T-helper 9 cell (primary cell): ENCODE data around the gene RAB31.
"Not testable (repeated sequence)": the region's sequence is repeated elsewhere in the genome, so short reads cannot be mapped to it uniquely, and the experiment has no call there.

Experiments
- DNase-seq: peaks from one replicate; pipeline ENCODE4 v3.0.0-alpha.2; 2020

The RAB31 gene

DNA sequence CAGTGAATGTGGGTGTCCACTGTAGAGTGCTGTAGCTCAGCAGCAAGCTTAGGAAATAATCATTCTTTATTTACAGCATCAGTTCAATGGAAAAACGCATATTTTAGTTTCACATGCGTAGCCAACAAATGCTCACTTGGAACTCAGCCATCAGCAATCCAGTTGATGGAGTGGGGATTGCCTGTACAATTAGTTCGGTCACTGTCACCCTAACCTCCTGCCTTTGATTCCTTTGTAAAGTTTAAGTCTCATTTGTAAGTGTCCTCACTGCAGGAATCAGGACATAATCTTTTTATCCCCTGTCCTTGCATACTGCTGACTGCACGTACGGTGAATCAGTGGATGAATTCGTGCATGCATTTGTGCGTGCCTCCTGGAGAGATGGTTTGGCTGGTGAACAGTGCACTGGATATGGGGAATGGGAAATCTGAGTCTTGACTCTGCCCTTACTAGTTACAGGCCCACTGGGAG, 55.9 kb downstream of the RAB31 start:
- no peak for DNase-seq

DNA sequence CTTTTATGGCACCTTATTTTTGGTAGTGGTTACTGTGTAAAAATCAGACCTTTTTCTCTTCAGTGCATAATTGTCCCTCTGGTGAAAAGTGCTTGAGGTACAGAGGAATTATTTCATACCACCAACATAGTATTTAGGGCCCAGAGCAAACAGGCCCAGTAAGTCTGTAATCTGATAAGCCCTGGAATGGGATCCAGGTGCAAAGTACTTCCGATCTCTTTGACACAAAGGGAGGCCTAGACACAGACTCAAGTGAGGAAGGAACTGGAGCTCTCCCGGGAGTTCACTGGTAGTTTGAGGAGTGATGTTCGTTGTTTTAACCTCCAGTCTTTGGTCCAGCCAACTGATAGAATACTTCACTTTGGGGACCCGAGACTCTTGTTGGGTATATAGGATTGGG, 57.4 kb downstream of the RAB31 start:
- no peak for DNase-seq

DNA sequence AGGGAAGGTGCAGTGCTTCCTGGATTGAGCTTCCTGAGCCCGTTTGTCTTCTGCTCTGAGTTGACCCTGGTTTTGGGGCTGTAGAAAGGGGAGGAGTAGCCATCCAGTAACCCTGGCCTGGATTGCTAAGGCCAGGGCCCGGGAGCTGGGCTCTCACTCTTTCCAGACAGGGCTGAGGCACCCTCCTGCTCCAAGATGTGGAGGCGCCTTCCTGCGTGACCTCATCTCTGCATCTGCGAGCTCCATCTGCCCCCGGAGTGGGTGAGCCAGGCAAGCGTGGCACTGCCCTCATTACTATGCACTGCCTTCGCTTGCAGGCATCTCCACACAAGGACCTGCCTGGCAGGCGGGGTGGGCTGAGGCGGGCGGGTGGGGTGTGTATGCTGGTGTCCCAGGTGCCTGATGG, 58.0 kb downstream of the RAB31 start:
- no peak for DNase-seq

DNA sequence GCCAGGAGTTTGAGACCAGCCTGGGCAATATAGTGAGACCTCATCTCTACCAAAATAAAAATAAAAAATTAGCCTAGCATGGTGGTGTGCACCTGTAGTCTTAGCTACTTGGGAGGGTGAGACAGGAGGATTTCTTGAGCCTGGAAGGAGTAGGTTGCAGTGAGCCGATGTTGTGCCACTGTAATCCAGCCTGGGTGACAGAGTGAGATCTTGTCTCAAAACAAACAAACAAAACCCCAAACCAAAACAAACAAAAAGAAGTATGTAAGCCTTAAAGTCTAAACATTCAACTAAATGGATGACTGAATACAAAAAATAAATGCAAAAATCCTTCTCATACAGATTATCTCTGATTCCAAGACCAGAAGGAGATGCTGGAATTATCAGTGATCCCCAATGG, 58.6 kb downstream of the RAB31 start:
- DNase-seq = no peak

DNA sequence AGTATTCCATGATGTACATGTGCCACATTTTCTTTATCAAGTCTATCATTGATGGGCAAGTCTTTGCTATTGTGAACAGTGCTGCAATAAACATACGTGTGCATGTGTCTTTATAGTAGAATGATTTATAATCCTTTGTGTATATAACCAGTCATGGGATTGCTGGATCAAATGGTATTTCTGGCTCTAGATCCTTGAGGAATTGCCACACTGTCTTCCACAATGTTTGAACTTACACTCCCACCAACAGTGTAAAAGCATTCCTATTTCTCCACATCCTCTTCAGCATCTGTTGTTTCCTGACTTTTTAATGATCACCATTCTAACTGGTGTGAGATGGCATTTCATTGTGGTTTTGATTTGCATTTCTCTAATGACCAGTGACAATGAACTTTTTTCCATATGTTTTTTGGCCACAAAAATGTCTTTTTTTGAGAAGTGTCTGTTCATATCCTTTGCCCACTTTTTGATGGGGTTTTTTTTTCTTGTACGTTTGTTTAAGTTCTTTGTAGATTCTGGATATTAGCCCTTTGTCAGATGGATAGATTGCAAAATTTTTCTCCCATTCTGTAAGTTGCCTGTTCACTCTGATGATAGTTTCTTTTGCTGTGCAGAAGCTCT, 60.1 kb downstream of the RAB31 start:
- DNase-seq = not testable (repeated sequence)

DNA sequence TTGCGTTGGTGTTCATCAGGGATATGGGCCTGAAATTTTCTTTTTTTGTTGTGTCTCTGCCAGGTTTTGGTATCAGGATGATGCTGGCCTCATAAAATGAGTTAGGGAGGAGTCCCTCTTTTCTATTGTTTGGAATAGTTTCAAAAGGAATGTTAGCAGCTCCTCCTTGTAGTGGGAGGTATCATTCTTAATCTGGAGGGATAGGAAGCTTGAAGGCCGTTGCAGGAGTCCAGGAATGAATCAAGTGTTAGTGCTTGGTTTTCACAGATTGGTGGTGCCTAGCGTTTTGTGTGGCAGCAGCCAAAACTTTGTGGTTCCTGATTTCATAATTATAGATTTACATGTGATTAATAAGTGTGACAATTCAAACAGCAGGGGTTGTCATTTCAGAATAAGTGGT, 62.0 kb downstream of the RAB31 start:
- not testable (repeated sequence) for DNase-seq

DNA sequence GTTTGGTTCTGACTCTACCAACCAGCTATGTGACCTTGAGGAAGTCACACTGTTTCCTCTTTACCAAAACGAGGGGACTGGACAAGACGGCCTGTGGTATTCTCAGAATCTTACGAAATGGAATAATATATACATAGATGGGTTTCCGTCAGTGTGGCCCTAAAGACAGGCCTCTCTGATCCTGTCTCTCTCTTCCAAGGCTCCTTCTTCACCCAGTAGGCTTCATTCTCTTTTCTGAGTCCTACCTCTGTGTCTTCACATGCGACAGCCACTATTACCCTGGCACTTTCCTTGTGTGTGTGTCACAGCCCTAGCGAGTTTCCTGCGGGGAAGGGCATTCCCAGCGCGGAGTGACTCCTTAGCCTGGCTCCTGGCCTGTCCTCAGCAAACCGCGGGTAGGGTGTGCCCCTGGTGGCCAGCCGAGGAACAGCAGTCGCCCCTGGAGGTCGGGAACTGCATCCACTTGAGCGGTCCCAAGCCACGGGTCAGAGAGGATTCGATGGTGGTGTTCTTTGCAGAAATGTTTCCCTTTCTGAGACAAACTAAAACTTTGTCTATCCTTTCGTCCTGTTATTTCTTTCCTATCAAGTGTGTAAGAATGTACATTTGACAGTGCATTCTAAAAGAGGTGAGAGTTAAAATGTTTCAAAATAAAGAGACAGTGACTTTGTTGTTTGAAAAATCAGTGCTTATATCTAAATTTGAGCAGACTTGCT, 63.3 kb downstream of the RAB31 start:
- peak; percentile 20 for DNase-seq

DNA sequence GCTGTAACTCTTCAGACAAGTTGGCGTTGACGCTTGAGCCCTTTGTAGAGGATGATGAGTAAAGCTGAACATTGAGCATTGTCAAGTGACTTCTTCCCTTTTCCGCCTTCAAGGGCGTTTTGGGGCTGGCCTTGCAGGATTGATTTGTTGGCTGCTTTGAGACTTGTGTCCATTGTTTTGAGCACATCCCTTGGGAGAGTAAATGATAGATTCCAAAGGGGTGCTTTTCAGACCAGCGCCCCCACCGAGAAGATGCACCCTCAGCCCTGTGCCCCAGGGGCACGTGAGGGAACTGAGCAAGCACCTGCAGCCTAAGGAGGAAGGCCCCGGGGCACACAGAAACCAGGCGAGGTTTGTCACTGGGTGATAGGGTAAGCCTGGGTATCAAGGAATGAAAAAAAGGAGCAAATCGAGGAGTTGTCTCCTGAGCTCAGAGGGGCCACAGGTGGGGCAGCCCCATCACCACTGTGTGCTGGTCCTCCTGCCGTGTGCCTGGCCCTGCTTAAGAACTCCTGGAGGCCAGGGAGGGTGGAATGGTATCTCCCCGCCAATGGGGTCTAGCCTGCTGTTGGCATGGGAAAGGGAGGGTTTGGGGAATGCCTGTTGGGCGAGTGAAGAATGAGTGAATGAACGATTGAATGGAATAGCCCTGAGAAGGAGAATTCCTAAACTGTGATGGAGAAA, 64.0 kb downstream of the RAB31 start:
- DNase-seq = no peak

DNA sequence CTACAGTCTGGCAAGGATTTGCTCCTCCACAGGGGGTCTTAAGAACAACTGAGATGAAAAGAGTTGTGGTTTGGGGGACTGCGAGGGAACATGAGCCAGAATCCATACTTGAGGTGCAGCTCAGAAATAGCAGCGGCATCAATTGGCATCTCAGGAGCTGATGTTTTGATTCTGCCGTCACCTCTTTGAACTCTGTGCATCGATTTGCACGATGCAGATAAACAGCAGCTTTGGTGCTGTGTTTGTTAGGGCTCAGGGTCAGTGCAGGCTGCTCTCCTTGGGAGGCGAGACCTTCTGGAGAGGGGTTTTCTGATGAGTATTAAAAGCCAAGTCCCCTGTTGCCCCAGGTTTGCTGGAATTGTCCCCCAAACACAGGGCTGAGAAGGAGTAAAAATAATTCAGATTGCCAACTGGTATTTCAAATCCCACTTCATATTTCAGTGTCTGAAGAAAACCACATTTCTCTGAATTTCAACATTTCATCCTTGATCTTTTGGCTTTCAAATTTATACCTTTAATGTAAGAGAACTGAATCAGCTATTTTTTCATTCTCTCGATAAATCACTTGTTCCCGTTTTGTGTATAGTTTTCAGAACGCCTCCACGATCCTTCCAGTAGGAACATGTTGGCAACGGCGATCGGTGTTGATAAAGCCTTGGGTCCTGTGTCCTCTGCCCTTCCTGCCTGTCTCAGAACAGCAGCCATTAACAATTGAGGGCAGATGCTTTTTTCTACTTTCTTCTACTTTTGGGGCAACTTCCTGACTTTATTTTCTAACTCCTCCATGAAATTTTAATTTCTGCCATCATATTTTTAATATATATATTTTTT, 65.0 kb downstream of the RAB31 start:
- DNase-seq = no peak

DNA sequence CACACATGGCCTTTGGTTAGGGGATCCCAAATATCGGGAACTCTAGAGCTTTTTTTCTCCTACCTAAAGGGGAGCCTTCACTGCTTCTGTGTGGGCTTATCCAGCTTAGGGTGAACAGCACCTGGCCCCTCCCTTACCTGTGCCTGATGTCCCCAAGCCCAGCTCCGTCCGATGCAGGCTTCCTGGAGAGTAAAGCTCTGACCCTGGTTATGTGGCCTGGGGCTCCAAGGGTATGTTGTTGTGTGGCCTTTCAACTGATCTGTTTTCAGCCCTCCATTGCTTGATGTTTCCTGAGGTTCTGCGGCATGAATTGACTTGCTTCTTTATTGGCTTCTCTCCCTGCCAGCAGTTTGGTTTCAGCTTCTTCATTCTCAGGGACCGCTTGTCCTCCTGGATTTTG, 66.0 kb downstream of the RAB31 start:
- DNase-seq = no peak

DNA sequence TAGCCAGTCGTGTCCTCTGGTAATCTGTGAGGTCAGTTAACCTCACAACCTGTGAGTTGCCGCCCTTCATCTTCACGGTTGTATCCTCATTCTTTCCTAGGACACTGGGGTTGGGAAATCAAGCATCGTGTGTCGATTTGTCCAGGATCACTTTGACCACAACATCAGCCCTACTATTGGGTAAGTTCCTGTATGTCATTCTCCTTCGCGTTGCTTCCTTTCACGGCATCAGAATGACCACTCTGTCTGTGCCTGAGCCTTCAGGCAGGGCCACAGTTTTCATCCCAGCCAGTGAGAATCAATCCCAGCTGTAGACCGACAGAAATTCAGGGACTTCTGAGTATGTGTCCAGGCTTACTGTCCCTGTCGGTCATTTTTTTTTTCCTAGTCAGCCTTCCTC, 67.1 kb downstream of the RAB31 start:
- no peak for DNase-seq

DNA sequence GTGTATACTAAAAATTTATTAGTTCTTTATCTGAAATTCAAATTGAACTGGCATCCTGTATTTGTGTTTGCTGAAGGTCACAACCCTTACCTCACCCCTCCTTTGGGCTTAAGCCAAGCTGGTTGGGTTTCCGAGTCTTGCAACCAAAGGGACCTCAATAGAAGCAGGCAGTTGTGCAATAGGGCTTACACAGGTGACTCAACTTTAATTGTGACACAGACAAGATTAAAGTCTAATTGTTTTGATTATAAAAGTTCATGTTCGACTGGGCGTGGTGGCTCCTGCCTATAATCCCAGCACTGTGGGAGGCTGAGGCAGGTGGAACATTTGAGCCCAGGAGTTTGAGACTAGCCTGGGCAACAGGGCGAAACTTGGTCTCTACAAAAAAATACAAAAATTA, 71.5 kb downstream of the RAB31 start:
- no peak for DNase-seq

DNA sequence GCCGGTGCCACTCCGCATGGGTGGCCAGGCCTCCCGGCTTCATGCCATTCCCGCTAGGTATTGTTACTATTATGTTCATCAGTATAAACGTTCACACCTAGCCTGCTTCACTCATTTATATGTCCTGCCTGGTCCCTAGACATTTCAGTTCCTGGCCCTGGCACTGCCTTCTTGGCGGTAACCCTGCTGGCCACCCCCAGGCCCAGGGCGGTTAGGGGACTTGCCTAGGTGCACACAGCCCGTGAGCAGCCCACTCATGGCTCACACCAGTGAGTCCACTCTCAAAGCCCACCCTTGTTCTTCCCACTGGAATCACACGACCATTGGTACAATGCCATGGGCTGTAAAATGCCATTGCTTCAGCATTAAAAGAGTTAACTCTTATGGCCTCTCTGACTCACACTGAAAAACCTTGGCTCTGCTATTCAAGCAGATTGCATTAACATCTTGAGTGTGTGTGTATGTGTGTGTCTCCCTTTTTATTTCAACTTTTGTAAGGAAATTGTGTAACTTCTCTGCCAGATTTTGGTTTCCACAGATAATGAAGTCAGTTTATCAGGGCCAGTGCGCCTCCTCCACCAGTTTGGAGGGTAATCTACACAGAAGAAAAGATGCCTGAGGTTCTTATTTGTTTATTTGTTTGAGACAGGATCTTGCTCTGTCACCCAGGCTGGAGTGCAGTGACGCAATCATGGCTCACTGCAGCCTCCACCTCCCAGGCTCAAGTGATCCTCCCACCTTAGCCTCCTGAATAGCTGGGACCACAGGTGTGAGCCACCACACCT, 74.2 kb downstream of the RAB31 start:
- DNase-seq = no peak

DNA sequence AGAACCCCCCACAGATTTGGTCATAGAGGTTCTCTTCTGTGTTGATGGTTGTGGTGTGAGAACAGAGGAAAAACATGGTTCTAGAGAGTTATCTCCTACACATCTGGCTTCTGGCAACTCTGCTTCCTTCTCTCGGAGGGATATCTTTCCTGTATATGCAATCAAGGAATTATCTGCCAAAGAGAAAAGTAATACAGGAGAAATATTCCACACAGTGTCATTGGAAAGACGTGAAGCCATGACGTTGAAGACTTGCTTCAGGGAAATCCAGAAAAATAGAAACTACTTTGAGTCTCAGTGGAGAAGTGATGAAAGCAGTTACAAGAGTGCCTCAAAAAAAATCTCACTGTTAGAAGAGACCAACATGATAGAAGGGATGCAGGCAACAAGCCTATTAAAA, 78.5 kb downstream of the RAB31 start:
- no peak for DNase-seq

DNA sequence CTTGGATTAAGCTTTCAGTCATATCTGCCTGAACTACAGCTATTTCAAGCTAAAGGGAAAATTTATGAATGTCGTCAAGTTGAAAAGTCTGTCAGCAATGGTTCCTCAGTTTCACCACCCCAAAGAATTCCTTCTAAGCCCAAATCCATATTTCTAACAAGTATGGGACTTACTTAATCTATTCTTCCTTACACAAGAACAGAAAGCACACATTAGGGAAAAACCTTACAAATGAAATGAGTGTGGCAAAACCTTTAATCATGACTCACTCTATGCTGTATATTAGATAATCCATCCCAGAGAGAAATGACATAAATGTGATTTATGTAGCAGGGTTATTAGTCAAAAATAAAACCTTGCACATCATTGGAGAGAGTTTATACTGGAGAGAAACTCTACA, 78.9 kb downstream of the RAB31 start:
- DNase-seq = no peak

DNA sequence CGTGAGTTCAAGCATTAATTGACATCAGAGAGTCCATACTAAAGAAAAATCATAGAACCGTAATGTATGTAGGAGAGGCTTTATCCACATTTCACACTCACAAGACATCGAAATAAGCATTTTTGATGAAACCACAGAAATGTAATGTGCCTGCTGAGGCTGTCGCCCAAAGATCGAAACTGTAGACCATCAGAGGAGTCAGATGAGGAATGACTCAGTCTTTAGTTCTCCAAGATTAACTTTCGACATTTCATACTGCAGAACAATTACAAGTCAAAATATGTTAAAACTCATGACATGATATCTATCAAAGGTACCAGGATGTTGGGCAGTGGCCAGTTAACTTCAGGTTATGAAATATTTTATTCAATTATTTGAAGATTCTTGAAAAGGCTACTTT, 79.6 kb downstream of the RAB31 start:
- no peak for DNase-seq

DNA sequence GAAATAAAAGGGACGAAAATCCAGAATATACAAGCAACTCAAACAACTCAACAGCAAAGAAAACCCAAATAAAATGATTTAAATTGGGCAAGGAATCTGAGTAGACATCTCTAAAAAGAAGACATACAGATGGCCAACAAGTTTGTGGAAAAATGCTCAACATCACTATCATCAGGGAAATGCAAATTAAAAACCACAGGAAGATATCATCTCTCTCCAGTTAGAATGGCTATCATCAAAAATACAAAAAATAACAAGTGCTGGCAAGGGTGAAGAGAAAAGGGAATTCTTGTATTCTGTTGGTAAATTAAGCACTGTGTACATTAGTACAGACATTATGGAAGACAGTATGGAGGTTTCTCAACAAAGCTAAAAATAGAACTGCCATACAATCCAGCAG, 80.0 kb downstream of the RAB31 start:
- no peak for DNase-seq

DNA sequence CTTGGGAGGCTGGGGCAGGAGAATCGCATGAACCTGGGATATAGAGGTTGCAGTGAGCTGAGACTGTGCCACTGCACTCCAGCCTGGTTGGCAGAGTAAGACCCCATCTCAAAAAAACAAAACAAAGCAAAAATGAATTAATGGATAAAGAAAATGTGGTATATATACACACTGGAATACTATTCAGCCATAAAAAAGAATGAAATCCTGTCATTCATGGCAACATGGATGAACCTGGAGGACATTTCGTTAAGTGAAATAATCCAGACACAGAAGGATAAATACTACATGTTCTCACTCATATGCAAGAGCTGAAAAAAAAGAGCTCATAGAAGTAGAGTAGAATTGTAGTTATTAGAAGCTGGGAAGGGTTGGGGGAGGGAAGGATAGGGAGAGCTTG, 80.8 kb downstream of the RAB31 start:
- no peak for DNase-seq

DNA sequence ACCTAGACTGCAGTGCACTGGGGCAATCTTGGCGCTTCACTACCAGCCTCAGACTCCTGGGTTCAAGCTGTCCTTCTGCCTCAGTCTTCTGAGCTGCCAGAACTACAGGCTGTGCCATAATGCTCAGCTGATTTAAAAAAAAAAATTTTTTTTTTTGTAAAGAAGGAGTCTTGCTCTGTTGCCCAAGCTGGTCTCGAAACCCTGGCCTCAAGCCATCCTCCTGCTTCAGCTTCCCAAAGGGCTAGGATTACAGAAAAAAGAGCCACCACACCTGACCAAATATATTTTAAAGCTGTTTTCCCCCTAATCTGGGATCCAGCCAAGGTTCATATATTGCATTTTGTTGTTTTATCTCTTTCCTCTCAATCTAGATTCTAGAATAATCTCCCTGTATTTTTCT, 82.2 kb downstream of the RAB31 start:
- no peak for DNase-seq

DNA sequence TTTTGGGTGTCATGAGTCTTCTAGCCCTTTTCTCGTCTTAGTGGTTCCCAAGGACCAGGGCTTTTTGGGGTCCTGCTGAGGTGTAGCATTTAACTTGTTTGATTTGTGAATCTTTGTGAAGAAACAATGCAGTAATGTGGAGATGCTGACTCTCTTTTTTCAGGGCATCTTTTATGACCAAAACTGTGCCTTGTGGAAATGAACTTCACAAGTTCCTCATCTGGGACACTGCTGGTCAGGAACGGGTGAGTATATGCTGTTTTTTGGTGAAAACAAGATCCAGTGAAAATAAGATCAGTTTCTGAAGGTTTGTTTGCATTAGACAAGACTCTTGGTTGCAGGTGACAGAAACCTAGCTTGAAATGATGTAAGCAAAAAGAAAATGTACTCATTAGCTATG, 83.9 kb downstream of the RAB31 start:
- no peak for DNase-seq

DNA sequence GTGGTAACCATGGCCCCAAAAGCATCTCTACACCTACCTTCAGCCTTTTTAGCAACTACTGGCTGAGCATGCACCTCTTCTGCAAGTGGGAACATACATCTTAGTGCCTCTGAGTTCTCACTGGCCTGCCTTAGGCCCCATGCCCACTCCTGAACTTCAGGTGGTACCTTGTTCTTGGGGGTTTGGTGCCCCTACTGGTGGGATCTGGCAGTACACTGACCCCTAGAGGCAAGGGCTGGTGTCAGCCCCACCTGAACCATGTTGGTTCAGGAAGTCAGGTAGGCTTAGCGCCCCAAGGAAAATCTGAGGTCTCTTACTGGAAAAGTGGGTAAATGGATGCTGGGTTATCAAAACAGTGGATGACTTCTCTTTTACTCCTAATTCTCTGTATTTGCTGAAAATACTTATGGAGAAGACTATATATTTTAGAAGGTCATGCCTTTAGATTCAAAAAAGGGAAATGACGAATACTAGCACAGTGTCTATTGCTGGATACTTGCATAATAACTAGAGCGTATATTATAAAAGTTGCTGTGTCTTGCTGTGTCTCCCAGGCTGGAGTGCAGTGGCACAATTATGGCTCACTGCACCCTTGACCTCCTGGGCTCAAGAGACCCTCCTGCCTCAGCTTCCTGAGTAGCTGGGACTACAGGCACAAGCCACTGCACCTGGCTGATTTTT, 84.6 kb downstream of the RAB31 start:
- no peak for DNase-seq

DNA sequence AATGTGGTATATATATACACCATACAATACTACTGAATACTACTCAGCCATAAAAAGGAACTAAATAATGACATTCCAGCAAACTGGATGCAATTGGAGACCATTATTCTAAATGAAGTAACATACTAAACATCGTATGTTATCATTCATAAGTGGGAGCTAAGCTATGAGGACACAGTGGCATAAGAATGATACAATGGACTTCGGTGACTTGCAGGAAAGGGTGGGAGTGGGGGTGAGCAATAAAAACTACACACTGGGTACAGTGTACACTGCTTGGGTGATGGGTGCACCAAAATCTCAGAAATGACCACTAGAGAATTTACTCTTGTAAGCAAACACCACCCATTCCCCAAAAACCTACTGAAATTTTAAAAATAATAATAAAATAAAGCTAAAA, 87.9 kb downstream of the RAB31 start:
- DNase-seq = no peak
